Measurements from ENCODE around the gene CST3. TPM values are rescaled to one million over a fixed set of nuclear protein-coding genes. Genes with fewer than 3 reads are reported as not detected.
"Not testable (repeated sequence)": the region's sequence is repeated elsewhere in the genome, so short reads cannot be mapped to it uniquely, and the experiment has no call there.

Gene CST3
- total RNA-seq, 1 experiment from 2014 or later, result 777 TPM

GRCh38 chr20:23664954-23665353 is 27.2 kb upstream of the CST3 start:
- no peaks in the 10 kb centered on the region for H3K9me3 ChIP-seq
- no peak overlapping the region for H3K4me3 ChIP-seq (ENCODE audit: low read depth, low read length)
- Mint-ChIP-seq H3K4me1 (ENCODE audit: low read depth, unreplicated experiment) (peaks cover 43% of the 10 kb centered on the region), H3K36me3 (ENCODE audit: insufficient read depth, unreplicated experiment) (peaks cover 6% of the 10 kb centered on the region), H3K9me3 (ENCODE audit: unreplicated experiment) (no peaks in the 10 kb centered on the region), H3K27ac (ENCODE audit: unreplicated experiment) (peak overlapping the region; percentile 12), H3K4me3 (ENCODE audit: unreplicated experiment) (no peak overlapping the region), H3K27me3 (ENCODE audit: insufficient read depth, unreplicated experiment) (no peaks in the 10 kb centered on the region)
- no peak for TF ChIP-seq CTCF (IDR thresholded peaks at IDR 0.05; ENCODE audit: insufficient read depth in 1 of 2, low read depth in 1 of 2, low read length in 1 of 2, severe bottlenecking in 1 of 2, unreplicated experiment in 1 of 2)
- H3K27me3 ChIP-seq (replicated peaks; ENCODE audit: control insufficient read depth, insufficient read depth, low read length), result no peaks in the 10 kb centered on the region
- POLR2A ChIA-PET, result no interaction called here
- peaks cover 56% of the 10 kb centered on the region for H3K4me1 ChIP-seq
- no peak for DNase-seq
- no peaks in the 10 kb centered on the region for H3K36me3 ChIP-seq (ENCODE audit: control insufficient read depth, insufficient read depth, low read length)
- BruUV-seq (replicated peaks), result no TSS peak
- intact Hi-C loops (cut with micrococcal nuclease; ENCODE audit: unreplicated experiment), result loop anchor here (5.0 to 10.0 kb wide), 3 partner anchors 90 to 332 kb away; partner anchors contain the start of gene CST1
- CTCF ChIA-PET, result no interaction called here

GRCh38 chr20:23664046-23664445 is 26.3 kb upstream of the CST3 start:
- H3K9me3 Mint-ChIP-seq (ENCODE audit: unreplicated experiment); H3K27me3 ChIP-seq (replicated peaks; ENCODE audit: control insufficient read depth, insufficient read depth, low read length); H3K27me3 Mint-ChIP-seq (ENCODE audit: insufficient read depth, unreplicated experiment); POLR2A ChIA-PET; H3K9me3 ChIP-seq; H3K4me3 ChIP-seq (ENCODE audit: low read depth, low read length); BruUV-seq (replicated peaks); H3K4me3 Mint-ChIP-seq (ENCODE audit: unreplicated experiment); CTCF ChIA-PET; H3K36me3 ChIP-seq (ENCODE audit: control insufficient read depth, insufficient read depth, low read length): not testable (repeated sequence)
- Mint-ChIP-seq H3K4me1 (ENCODE audit: low read depth, unreplicated experiment) (peaks cover 52% of the 10 kb centered on the region), H3K36me3 (ENCODE audit: insufficient read depth, unreplicated experiment) (peaks cover 13% of the 10 kb centered on the region), H3K27ac (ENCODE audit: unreplicated experiment) (peak overlapping the region; percentile 23)
- H3K4me1 ChIP-seq, result peaks cover 65% of the 10 kb centered on the region
- DNase-seq, result peak; percentile 73 to 87
- intact Hi-C loops (cut with micrococcal nuclease; ENCODE audit: unreplicated experiment), result loop anchor here (5.0 to 10.0 kb wide), 3 partner anchors 91 to 333 kb away; partner anchors contain the start of gene CST1

- Mint-ChIP-seq H3K36me3 (ENCODE audit: insufficient read depth, unreplicated experiment) (peaks cover 15% of the 10 kb centered on the region), H3K4me3 (ENCODE audit: unreplicated experiment) (no peak overlapping the region), H3K27ac (ENCODE audit: unreplicated experiment) (peak overlapping the region; percentile 47), H3K9me3 (ENCODE audit: unreplicated experiment) (no peaks in the 10 kb centered on the region), H3K27me3 (ENCODE audit: insufficient read depth, unreplicated experiment) (no peaks in the 10 kb centered on the region), H3K4me1 (ENCODE audit: low read depth, unreplicated experiment) (peaks cover 60% of the 10 kb centered on the region)
- no TSS peak for BruUV-seq (replicated peaks)
- H3K27me3 ChIP-seq (replicated peaks; ENCODE audit: control insufficient read depth, insufficient read depth, low read length), result no peaks in the 10 kb centered on the region
- no peaks in the 10 kb centered on the region for H3K36me3 ChIP-seq (ENCODE audit: control insufficient read depth, insufficient read depth, low read length)
- peaks cover 68% of the 10 kb centered on the region for H3K4me1 ChIP-seq
- POLR2A ChIA-PET, result no interaction called here
- intact Hi-C loops (cut with micrococcal nuclease; ENCODE audit: unreplicated experiment), result loop anchor here (5.0 to 10.0 kb wide), 3 partner anchors 92 to 334 kb away; partner anchors contain the start of gene CST1
- no peak for TF ChIP-seq CTCF (IDR thresholded peaks at IDR 0.05; ENCODE audit: insufficient read depth in 1 of 2, low read depth in 1 of 2, low read length in 1 of 2, severe bottlenecking in 1 of 2, unreplicated experiment in 1 of 2)
- CTCF ChIA-PET, result no interaction called here
- no peak for DNase-seq
- no peaks in the 10 kb centered on the region for H3K9me3 ChIP-seq
- H3K4me3 ChIP-seq (ENCODE audit: low read depth, low read length), result no peak overlapping the region
Observed at GRCh38 chr20:23663180-23663579, 25.4 kb upstream of the CST3 start.

Data from Caco-2 (cell line).